ENCODE data around the gene IGFL1. TPM values are rescaled to one million over a fixed set of nuclear protein-coding genes. Genes with fewer than 3 reads are reported as not detected.

IGFL1 gene
- total RNA-seq, 1 donor from 2014 or later: not detected

DNA sequence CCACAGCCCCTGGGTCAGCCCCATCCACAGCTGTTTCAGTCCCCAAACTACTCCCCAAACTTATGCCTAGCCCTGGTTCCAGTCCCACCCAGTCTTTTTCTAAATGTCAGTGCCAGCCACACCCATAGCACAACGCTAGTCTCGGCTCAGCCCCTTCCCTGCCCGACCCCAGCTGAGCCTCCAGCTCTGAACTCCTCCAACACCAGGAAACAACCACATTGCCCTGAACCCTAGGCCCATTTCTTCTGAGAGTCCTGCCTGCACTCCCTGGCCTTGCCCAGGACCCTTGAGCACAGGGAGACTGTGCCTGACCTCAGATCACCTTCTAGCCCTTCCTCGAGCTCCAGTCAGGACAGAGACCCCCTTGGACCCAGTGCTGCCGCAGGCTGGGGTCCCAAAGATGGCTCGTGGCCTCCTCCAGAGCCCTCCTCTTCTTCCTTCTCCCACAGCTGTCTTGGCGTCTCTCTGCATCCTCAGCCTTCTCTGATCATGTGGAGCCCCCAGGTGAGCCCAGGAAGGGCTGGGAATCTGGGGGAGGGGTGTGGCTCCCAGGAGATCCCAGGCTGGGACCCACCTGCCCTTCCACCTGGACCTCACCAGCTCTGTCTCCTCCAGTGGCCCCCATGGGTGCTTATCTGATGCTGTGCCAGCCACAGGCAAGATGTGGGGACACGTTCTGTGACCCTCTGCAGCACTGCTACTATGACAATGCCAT lies 33.0 kb upstream of the IGFL1 start:
- no peak overlapping the region for H3K4me3 ChIP-seq (ENCODE audit: low read depth, low read length)
- no peak for DNase-seq (ENCODE audit: low read depth)
- TF ChIP-seq, protein P1, sequence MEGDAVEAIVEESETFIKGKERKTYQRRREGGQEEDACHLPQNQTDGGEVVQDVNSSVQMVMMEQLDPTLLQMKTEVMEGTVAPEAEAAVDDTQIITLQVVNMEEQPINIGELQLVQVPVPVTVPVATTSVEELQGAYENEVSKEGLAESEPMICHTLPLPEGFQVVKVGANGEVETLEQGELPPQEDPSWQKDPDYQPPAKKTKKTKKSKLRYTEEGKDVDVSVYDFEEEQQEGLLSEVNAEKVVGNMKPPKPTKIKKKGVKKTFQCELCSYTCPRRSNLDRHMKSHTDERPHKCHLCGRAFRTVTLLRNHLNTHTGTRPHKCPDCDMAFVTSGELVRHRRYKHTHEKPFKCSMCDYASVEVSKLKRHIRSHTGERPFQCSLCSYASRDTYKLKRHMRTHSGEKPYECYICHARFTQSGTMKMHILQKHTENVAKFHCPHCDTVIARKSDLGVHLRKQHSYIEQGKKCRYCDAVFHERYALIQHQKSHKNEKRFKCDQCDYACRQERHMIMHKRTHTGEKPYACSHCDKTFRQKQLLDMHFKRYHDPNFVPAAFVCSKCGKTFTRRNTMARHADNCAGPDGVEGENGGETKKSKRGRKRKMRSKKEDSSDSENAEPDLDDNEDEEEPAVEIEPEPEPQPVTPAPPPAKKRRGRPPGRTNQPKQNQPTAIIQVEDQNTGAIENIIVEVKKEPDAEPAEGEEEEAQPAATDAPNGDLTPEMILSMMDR (conservative IDR thresholded peaks at IDR 0.05; ENCODE audit: low read depth, low read length): no peak

DNA sequence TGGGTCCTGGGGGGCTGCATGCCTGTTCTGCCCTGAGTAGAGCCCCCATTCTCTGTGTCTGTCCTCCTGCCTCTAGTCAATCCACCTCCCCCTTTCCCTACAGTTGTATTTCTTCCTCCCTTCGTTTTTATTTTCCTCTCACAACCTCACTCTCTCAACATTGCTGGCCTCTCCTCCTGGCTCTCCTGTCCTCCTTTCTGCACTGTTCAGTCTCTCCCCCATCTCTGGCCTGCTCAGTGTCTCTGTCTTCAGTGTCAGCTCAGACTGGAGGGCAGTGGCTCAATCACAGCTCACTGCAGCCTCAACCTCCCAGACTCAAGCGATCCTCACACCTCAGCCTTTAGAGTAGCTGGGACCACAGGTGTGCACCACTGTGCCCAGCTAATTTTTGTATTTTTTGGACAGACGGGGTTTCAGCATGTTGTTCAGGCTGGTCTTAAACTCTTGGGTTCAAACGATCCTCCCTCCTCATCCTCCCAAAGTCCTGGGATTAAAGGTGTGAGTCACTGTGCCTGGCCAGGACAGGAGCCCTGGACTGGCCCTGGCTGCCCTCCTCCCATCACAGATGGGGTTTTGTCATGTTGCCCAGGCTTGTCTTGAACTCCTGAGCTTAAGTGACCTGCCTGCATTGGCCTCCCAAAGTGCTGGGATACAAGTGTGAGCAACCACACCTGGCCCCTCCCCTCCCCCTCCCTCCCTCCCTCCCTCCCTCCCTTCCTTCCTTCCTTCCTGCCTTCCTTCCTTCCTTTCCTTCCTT lies 32.0 kb upstream of the IGFL1 start:
- TF ChIP-seq, protein P1 (conservative IDR thresholded peaks at IDR 0.05; ENCODE audit: low read depth, low read length): no peak
- H3K4me3 ChIP-seq (ENCODE audit: low read depth, low read length): no peak overlapping the region
- no peak for DNase-seq (ENCODE audit: low read depth)

DNA sequence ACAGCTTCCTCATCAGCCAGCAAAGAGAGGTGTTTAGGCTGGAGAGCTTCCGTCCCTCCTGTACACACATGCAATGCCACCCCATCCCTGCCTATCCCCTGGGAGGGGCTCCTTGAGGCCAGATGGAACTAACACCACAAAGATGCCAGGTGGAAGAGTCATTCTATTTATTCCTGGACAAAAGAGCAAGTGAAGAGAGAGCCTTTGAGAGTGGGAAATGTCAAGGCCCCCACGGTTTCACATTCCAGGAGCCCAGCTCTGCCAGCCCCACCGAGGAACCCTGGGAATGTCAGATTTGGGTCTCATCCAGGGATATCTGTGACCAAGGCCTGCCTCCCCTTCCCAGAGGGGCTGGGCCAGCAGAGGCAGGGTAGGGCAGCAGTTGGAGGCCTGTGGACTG lies 30.8 kb upstream of the IGFL1 start:
- DNase-seq (ENCODE audit: low read depth): no peak
- no peak overlapping the region for H3K4me3 ChIP-seq (ENCODE audit: low read depth, low read length)
- TF ChIP-seq, protein P1 (conservative IDR thresholded peaks at IDR 0.05; ENCODE audit: low read depth, low read length): no peak

DNA sequence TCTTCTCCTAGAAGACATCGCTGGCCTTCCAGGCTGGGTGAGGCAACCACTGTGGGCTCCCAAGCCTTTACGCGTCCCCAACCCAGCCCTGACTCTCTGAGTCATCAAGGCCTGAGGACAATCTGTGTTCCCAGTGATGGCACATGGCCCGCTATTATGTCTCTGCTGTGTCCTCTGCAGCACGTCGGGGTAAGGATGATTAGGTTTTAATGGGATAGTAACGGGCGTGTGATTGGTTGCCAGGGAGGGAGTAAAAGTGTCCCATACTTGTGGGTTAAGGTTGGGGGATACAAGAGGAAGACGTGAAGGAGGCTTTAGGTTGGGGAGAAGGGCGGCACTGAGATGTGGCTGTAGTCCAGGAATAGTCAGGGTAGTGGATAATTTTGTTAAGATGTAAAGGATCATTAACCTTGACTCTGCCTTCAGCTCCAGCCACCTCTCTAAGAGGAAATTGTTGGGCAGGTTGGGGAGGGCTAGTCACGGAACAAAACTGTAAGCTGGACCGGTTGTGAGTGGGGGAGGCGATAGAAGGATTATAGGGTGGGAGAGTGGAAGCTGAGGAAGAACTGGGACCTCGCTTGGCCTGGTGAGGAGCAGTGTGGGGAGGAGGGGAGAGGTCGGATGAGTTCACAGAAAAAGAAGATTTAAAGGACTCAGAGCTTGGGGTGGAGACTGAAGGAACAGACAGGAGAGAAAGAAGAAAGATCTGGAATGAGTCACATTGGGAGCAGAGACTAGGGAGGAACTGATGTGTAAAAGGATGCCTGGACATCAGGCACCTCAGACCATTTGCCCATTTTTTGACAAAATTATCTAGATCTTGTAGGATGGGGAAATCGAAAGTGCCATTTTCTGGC lies 27.9 kb upstream of the IGFL1 start:
- TF ChIP-seq, protein P1 (conservative IDR thresholded peaks at IDR 0.05; ENCODE audit: low read depth, low read length): no peak
- no peak for DNase-seq (ENCODE audit: low read depth)
- H3K4me3 ChIP-seq (ENCODE audit: low read depth, low read length): no peak overlapping the region

DNA sequence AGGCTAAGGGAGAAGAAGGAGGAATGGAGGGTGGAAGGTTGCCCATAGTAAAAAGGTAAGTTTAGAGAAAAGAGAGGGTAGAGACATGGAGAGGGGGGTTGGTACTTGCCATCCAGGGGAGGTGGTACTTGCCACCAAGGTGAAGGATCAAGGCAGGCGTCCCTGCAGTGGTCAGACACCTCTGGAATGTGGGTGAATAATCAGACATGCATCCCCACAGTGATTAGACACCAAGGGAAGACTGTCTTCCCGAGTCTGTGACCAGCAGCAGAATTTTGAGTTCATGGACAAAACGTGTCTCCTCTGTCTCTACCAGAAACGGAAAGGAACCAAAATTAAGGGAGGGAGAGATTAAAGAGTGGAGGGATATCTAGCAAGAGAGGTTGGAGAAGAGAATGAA lies 27.1 kb upstream of the IGFL1 start:
- DNase-seq (ENCODE audit: low read depth): no peak
- TF ChIP-seq, protein P1 (conservative IDR thresholded peaks at IDR 0.05; ENCODE audit: low read depth, low read length): no peak
- H3K4me3 ChIP-seq (ENCODE audit: low read depth, low read length): no peak overlapping the region

DNA sequence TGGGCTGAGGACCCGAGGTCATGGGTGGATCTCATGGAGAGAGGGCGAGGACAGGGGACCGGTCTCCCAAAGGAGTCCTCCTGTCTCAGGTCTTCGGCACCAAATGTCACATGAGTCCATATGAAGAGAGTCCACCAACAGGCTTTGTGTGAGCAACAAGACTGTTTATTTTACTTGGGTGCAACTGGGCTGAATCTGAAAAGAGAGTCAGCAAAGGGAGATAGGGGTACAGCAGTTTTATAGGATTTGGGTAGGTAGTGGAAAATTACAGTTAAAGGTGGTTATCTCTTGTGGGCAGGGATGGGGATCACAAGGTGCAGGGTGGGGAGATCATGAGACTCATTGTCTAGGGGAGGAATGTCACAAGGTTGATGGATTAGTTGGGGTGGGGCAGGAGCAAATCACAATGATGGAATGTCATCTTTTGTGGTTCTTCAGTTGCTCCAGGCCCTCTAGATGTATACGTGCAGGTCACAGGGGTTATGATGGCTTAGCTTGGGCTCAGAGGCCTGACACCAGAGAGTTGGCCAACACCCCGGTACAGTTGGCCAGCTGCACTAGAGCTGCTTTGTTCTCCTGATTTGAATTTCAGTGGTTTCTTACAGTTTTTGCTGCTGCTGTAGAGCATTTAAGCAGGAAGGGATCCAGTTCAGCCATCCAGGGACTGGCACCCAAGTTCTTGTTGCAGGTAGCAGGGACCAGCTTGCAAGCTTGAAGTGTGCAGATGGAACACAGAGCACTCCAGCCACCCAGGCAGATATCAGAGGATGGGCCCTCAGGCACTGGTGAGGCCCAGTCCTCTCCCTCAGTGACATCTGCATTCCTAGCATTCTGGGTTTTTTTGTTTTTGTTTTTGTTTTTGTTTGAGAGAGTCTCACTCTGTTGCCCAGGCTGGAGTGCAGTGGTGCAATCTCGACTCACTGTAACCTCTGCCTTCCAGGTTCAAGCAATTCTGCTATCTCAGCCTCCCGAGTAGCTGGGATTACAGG lies 26.4 kb upstream of the IGFL1 start:
- TF ChIP-seq, protein P1 (conservative IDR thresholded peaks at IDR 0.05; ENCODE audit: low read depth, low read length): no peak
- H3K4me3 ChIP-seq (ENCODE audit: low read depth, low read length): no peak overlapping the region
- no peak for DNase-seq (ENCODE audit: low read depth)

Measured in epithelial cell of proximal tubule (primary cell).